Karpas-422 (cell line): ENCODE results near the gene MAPRE3. TPM values are rescaled to one million over a fixed set of nuclear protein-coding genes. Genes with fewer than 3 reads are reported as not detected.

Experiments used
- DNase-seq: peaks from one replicate; pipeline ENCODE4 v3.0.0-alpha.2; 2015
- H2AFZ ChIP-seq: fragments of 200-600 bp; sonication (generic); 2 replicates; pipeline ENCODE4 v1.6.1; 2014; ENCODE audit warnings: antibody characterized with exemption, low read length, mixed read lengths
- H3K27ac ChIP-seq: fragments of 200-600 bp; sonication (generic); 2 replicates; pipeline ENCODE4 v1.5.1; 2014; ENCODE audit warnings: mild to moderate bottlenecking, low read length, moderate library complexity
- H3K27me3 ChIP-seq: fragments of 200-600 bp; sonication (generic); 2 replicates; pipeline ENCODE4 v1.6.1; 2014; ENCODE audit warnings: low read length, mixed read lengths
- H3K36me3 ChIP-seq: fragments of 200-600 bp; sonication (generic); 2 replicates; pipeline ENCODE4 v1.6.1; 2014; ENCODE audit warnings: low read length, mixed read lengths; ENCODE audit not compliant: insufficient read depth
- H3K4me1 ChIP-seq: fragments of 200-600 bp; sonication (generic); 2 replicates; pipeline ENCODE4 v1.6.1; 2014; ENCODE audit warnings: mild to moderate bottlenecking, low read length, mixed read lengths
- H3K4me2 ChIP-seq: fragments of 200-600 bp; sonication (generic); 2 replicates; pipeline ENCODE4 v1.6.1; 2014; ENCODE audit warnings: low read length, low read depth, mild to moderate bottlenecking; ENCODE audit not compliant: poor library complexity, severe bottlenecking
- H3K4me3 ChIP-seq: fragments of 200-600 bp; sonication (generic); 2 replicates; pipeline ENCODE4 v1.5.1; 2014; ENCODE audit warnings: mild to moderate bottlenecking, antibody characterized with exemption, low read length, mixed read lengths
- H3K79me2 ChIP-seq: fragments of 200-600 bp; sonication (generic); 2 replicates; pipeline ENCODE4 v1.6.1; 2014; ENCODE audit warnings: mild to moderate bottlenecking, low read length, mixed read lengths
- H3K9ac ChIP-seq: fragments of 200-600 bp; sonication (generic); 2 replicates; pipeline ENCODE4 v1.6.0; 2014; ENCODE audit warnings: low read length
- H3K9me2 ChIP-seq: fragments of 200-600 bp; sonication (generic), shearing (Covaris generic); replicated peaks from 2 replicates; pipeline ENCODE4 v1.6.0; 2014; ENCODE audit warnings: mild to moderate bottlenecking, low read length, moderate library complexity; ENCODE audit not compliant: insufficient read depth
- H3K9me3 ChIP-seq: fragments of 300-700, 200-600 bp; sonication (generic); 2 replicates; pipeline ENCODE4 v1.6.1; 2014; ENCODE audit warnings: low read length, mixed read lengths
- H4K20me1 ChIP-seq: fragments of 200-600 bp; sonication (generic); 2 replicates; pipeline ENCODE4 v1.6.1; 2014; ENCODE audit warnings: mild to moderate bottlenecking, antibody characterized with exemption, low read length, low read depth; ENCODE audit not compliant: insufficient read depth
- total RNA-seq: library from RNA; depleted of rRNA; stranded (reverse); fragments of >200 nt; shearing (Covaris generic); gene quantifications from 2 replicates; pipeline ENCODE4 v1.2.3, GENCODE V29; 2014; ENCODE audit warnings: low replicate concordance

The MAPRE3 gene
- total RNA-seq, 1 experiment from 2014 or later: 0.30 TPM

DNA sequence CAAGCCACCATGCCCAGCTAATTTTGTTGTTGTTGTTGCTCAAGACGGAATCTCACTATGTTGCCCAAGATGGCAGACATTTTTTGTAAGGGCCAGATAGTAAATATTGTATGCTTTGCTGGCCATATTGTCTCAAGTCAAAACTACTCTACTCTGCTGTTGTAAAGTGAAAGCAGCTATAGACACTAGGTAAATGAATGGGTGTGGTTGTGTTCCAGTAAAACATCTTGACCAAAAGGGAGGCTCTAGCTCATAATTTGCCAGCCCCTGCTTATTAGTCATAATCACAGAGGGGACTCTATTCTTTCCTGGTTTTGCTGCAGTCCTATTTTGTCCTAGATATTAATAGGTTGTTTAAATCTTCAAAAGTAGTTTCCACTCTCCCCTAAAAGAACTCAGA, 24.5 kb downstream of the MAPRE3 start:
- H3K4me1 ChIP-seq: no peaks in the 10 kb centered on the region
- H3K9me2 ChIP-seq: no peaks in the 10 kb centered on the region
- H3K79me2 ChIP-seq: no peaks in the 10 kb centered on the region
- no peaks in the 10 kb centered on the region for H3K9me3 ChIP-seq
- H3K27ac ChIP-seq: no peak overlapping the region
- H4K20me1 ChIP-seq: no peaks in the 10 kb centered on the region
- H3K27me3 ChIP-seq: no peaks in the 10 kb centered on the region
- no peak overlapping the region for H3K4me3 ChIP-seq
- H3K9ac ChIP-seq: no peak overlapping the region
- DNase-seq: no peak
- H3K4me2 ChIP-seq: no peak overlapping the region
- H3K36me3 ChIP-seq: no peaks in the 10 kb centered on the region
- H2AFZ ChIP-seq: no peak overlapping the region

DNA sequence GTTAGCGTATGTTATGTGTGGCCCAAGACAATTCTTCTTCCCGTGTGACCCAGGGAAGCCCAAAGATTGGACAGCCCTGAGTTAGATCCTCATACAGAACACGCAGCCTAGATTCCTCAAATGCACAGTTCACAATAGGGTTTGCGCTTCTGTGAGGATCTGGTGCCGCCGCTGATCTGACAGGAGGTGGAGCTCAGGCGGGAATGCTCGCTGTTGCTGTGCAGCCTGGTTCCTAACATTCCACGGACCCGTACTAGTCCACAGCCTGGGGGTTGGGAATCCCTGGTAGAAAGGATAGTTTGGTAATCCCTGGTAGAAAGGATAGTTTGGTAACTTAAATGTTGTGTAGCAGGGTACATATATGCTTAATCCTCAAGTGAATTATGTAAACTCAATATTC, 27.0 kb downstream of the MAPRE3 start:
- no peaks in the 10 kb centered on the region for H3K4me1 ChIP-seq
- no peaks in the 10 kb centered on the region for H3K9me3 ChIP-seq
- H3K9me2 ChIP-seq: no peaks in the 10 kb centered on the region
- no peaks in the 10 kb centered on the region for H3K79me2 ChIP-seq
- no peak overlapping the region for H3K27ac ChIP-seq
- H3K36me3 ChIP-seq: no peaks in the 10 kb centered on the region
- no peak overlapping the region for H3K9ac ChIP-seq
- H2AFZ ChIP-seq: no peak overlapping the region
- no peak for DNase-seq
- no peak overlapping the region for H3K4me3 ChIP-seq
- H3K27me3 ChIP-seq: no peaks in the 10 kb centered on the region
- H3K4me2 ChIP-seq: no peak overlapping the region
- no peaks in the 10 kb centered on the region for H4K20me1 ChIP-seq

DNA sequence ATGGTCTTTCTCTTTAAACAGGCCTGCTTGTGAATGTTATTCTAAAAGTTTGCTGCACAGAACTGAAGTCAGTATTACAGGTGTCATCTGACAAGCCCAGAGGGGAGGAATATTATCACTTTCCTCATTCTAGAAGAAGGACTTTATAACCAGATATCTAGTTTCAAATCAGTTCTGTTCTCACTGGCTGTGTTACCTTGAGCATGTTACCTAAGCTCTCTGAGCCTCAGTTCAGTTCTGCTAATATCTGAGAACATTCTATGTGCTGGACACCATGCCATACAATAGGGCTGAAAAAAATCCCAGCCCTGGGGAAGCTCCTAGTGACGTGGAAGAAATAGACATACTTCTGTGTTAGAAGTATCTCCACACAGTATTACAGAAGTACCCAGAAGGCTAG, 27.9 kb downstream of the MAPRE3 start:
- no peak for DNase-seq
- no peak overlapping the region for H3K27ac ChIP-seq
- no peaks in the 10 kb centered on the region for H3K9me2 ChIP-seq
- no peaks in the 10 kb centered on the region for H3K27me3 ChIP-seq
- H3K4me3 ChIP-seq: no peak overlapping the region
- no peak overlapping the region for H3K4me2 ChIP-seq
- no peak overlapping the region for H2AFZ ChIP-seq
- H3K36me3 ChIP-seq: no peaks in the 10 kb centered on the region
- no peaks in the 10 kb centered on the region for H3K4me1 ChIP-seq
- no peaks in the 10 kb centered on the region for H3K9me3 ChIP-seq
- no peaks in the 10 kb centered on the region for H3K79me2 ChIP-seq
- no peaks in the 10 kb centered on the region for H4K20me1 ChIP-seq
- H3K9ac ChIP-seq: no peak overlapping the region

DNA sequence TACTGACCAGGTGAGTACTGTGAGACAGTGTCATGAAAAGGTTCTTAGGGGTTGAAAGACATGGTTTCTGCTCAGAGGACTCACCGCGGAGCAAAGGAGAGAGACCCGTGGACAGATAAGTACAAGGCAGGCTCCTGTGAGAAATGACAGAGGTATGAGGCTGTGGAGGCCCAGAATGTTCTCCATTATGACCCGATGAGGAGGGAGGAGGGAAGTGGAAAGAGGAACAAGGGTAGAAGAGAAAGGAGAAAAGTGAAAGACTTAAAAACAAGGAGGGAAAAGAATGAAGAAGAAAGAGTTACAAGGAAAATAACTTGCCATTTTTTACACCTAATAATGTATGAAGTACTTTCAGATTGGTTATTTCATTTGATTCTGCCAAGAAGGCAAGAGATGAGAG, 29.8 kb downstream of the MAPRE3 start:
- Histone ChIP-seq H3K79me2 (no peaks in the 10 kb centered on the region), H3K36me3 (no peaks in the 10 kb centered on the region), H3K27me3 (no peaks in the 10 kb centered on the region), H3K9ac (no peak overlapping the region), H3K4me3 (no peak overlapping the region), H3K27ac (no peak overlapping the region), H4K20me1 (no peaks in the 10 kb centered on the region), H3K9me3 (no peaks in the 10 kb centered on the region), H2AFZ (no peak overlapping the region), H3K4me1 (no peaks in the 10 kb centered on the region), H3K4me2 (no peak overlapping the region), H3K9me2 (no peaks in the 10 kb centered on the region)
- DNase-seq: no peak

DNA sequence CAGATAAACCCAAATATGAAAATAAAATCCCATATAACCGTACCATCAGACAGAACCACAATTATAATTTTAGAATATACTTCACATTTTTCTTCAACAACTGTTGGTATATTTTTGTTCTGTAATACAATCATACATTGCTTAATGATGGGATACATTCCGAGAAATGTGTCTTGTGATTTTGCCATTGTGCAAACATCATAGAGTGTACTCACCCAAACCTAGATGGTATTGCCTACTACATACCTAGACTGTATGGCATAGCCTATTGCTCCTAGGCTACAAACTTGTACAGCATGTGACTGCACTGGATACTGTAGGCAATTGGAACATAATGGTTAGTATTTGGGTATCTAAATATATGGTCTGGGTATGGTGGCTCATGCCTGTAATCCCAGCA, 30.6 kb downstream of the MAPRE3 start:
- Histone ChIP-seq H3K4me1 (no peaks in the 10 kb centered on the region), H3K27ac (no peak overlapping the region), H3K27me3 (no peaks in the 10 kb centered on the region), H3K4me3 (no peak overlapping the region), H2AFZ (no peak overlapping the region), H3K36me3 (no peaks in the 10 kb centered on the region), H3K79me2 (no peaks in the 10 kb centered on the region), H4K20me1 (no peaks in the 10 kb centered on the region), H3K9ac (no peak overlapping the region), H3K9me2 (no peaks in the 10 kb centered on the region), H3K4me2 (no peak overlapping the region), H3K9me3 (no peaks in the 10 kb centered on the region)
- DNase-seq: no peak

DNA sequence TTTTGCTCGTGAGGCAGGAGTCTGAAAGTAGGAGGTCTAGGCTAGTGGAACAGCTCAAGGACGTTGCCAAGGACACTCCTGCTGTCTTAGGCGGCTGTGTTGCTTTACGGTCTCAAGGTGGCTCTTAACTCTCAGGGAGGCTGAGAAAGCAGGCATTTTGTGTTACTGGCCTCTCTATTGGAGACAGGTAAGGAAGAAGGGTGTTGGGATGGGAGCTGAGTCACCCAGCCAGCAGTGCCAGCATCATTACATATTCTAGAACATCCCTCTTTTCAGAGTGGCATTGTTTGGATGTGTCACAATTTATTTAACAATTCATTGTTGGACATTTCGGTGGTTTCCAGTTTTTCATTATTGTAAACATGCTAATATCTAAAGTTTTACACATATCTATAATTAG, 31.5 kb downstream of the MAPRE3 start:
- Histone ChIP-seq H3K4me3 (no peak overlapping the region), H3K79me2 (no peaks in the 10 kb centered on the region), H3K9ac (no peak overlapping the region), H3K9me2 (no peaks in the 10 kb centered on the region), H3K27me3 (no peaks in the 10 kb centered on the region), H3K4me1 (no peaks in the 10 kb centered on the region), H3K27ac (no peak overlapping the region), H3K4me2 (no peak overlapping the region), H3K36me3 (no peaks in the 10 kb centered on the region), H3K9me3 (no peaks in the 10 kb centered on the region), H2AFZ (no peak overlapping the region), H4K20me1 (no peaks in the 10 kb centered on the region)
- no peak for DNase-seq

DNA sequence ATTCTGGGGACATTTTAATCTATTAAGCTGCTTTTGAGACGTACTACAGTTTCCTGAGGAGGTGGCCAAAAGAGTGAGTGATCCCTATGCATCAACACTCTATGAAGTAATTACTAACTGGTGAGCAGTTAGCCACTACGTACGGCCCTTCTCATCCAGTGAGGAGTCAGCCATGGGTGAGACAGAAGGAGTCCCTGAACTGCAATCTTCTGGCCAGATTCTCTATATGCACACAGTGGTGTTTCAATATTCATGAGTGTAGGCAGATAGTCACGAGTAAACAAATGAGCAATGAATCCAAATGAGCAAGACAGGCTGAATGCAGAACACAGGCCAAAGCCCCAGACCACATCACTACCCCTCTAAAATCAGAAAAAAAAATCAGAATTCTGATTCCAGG, 32.6 kb downstream of the MAPRE3 start:
- H3K9me2 ChIP-seq: no peaks in the 10 kb centered on the region
- H3K27me3 ChIP-seq: no peaks in the 10 kb centered on the region
- H3K9me3 ChIP-seq: no peaks in the 10 kb centered on the region
- DNase-seq: no peak
- no peak overlapping the region for H2AFZ ChIP-seq
- no peak overlapping the region for H3K9ac ChIP-seq
- H3K4me2 ChIP-seq: no peak overlapping the region
- H3K36me3 ChIP-seq: no peaks in the 10 kb centered on the region
- no peaks in the 10 kb centered on the region for H3K4me1 ChIP-seq
- no peak overlapping the region for H3K27ac ChIP-seq
- H3K4me3 ChIP-seq: no peak overlapping the region
- no peaks in the 10 kb centered on the region for H3K79me2 ChIP-seq
- no peaks in the 10 kb centered on the region for H4K20me1 ChIP-seq

DNA sequence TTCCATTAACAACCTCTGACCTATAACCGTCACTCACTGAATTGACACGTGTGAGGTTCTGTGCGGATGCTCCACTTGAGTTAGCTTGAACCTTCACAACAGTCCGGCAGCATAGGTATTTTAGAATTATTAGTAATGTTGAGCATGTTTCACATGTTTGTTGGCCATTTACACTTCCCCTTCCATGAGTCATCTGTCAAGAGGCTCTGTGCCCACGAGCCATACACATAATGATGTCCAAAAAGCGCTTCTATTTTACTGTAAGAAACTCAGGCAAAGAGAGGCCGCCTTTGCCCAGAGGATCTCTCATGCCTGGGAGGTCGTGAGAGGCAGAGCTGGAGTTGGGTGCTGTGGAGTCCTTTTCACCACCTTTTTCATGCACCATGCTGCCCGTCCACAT, 33.4 kb downstream of the MAPRE3 start:
- H3K4me3 ChIP-seq: no peak overlapping the region
- H3K4me1 ChIP-seq: no peaks in the 10 kb centered on the region
- H3K27me3 ChIP-seq: peaks cover 2% of the 10 kb centered on the region; the same call in 1 of the 2 replicates
- no peaks in the 10 kb centered on the region for H3K36me3 ChIP-seq
- H3K4me2 ChIP-seq: no peak overlapping the region
- DNase-seq: no peak
- H3K9ac ChIP-seq: no peak overlapping the region
- no peaks in the 10 kb centered on the region for H3K9me3 ChIP-seq
- H2AFZ ChIP-seq: no peak overlapping the region
- H4K20me1 ChIP-seq: no peaks in the 10 kb centered on the region
- no peaks in the 10 kb centered on the region for H3K79me2 ChIP-seq
- no peaks in the 10 kb centered on the region for H3K9me2 ChIP-seq
- H3K27ac ChIP-seq: no peak overlapping the region
